ENCODE results near the gene ULBP1. TPM values are rescaled to one million over a fixed set of nuclear protein-coding genes. Genes with fewer than 3 reads are reported as not detected.
A peak's percentile ranks its signal among the peaks of the same experiment; 100 is the strongest.
"Not testable (repeated sequence)": the region's sequence is repeated elsewhere in the genome, so short reads cannot be mapped to it uniquely, and the experiment has no call there.

Gene ULBP1
- polyA plus RNA-seq, 10 donors = 0.19 to 0.65 (median 0.52) TPM

DNA sequence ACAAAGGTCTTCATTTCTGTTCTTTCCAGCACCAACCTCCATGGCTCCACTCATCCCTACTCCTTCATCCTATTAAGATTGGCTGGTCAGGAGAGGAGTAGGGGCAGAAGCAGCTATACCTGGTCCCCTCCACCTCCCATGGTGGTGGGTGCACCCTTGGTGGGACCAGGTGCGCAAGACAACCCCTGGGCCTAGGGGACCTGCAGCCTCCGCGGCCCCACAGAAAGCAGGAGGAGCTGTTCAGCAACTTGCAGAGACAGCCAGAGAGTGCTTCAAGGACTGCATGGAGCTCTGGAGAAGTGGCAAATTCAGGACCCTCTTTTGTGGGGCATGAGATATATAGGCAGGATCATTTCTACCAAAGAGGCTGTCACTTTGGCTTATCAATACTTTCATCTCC is 12.1 kb upstream of the ULBP1 start:
- no peak for DNase-seq

DNA sequence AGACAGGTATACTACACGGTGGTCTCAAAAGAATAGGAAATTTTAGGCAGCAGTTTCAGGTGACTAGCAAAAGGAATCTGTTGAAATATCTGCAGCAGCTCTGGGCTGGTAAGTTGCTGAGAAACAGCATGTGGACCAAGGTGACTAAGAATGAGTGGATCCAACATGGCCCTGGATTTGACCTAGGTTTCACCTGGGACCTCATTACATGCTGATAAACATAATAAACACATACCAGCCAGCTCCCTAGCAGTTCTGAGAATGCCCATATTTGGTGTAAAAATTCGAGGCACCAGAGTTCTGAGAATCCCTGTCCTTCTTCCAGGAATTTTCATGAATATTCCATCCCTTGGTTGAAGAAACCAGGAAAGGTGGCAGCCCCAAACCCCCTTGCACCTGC is 10.4 kb upstream of the ULBP1 start:
- DNase-seq = not testable (repeated sequence)

DNA sequence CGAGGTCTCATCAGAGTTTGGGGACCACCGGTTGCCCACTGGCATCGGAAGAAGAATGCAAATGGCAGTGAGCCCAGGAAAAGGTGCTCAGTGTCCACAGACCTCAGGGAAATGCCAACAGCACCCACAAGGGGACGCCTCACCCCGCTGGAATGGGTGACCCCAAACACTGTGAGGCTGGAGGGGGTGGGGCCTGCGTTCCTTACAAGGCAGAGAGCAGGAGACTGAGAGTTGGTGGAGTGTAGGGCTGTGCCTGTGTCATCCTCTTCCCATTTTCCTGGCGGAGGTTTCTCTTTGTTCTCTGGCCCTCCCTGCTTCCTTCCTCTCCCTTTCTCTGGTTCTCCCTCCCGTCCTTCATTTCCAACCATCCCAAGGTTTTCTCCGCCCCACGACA is 9.8 kb upstream of the ULBP1 start:
- not testable (repeated sequence) for DNase-seq

DNA sequence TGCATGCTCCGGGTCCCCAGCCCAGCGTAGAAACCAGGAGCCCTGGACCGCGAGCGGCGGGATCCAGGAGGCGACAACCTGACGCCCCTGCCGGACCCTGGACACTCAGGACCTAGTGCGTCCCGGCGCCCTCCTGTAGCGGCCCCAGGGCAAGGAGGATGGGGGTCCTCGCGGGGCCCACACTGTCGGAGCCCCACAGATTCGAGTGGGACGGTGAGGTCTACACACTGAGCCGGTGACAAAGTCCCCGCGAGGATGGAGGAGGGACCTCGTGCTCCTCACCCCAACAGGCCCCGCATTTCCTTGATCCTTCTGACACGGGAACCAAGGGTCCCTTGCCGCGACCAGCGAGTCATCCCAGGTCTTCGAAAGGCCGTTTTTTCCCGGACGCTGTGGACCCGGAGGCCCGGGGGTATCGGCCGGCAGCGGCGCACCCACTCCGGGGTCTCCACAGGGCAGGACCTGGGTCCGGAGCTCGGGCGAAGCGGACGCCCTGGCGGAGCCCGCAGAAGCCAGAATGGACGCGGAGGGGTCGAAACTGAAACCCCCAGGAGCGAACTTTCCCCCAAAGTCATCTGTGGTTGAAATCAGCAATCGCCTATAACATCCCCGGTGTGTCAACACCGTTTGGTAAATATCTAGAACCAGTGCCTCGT is 9.3 kb upstream of the ULBP1 start:
- DNase-seq = not testable (repeated sequence)

DNA sequence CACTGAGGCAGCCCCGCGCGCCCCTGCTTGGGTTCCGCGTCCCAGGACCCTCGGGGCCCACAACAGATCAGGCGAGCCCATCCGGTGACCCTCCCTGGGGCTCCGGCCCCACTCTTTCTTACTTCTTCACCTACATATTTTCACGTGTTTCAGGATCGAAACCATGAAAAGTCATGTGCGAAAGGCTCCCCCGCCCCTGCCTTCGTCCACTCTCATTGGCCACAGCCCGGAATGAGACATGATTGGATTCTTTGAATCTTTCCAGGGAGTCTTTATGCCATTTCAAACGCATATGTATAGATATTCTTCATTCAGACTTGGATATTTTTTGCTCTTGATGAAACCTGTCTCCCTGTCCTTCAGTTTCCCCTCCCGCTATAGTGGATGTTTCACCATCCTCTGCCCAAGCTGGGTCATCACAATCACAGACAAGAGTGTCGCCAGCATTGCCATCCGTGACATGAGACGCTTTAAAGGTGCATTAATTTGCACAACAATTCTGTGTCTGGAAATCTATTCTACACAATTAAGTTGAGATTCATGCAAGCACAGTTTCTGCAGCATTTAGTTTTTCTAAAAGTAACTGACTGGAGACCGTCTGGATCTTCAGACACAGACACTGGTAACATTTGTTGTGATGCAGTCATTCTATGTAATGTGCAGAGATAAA is 8.6 kb upstream of the ULBP1 start:
- peak in 1 of 3 donors; percentile 29 for DNase-seq

DNA sequence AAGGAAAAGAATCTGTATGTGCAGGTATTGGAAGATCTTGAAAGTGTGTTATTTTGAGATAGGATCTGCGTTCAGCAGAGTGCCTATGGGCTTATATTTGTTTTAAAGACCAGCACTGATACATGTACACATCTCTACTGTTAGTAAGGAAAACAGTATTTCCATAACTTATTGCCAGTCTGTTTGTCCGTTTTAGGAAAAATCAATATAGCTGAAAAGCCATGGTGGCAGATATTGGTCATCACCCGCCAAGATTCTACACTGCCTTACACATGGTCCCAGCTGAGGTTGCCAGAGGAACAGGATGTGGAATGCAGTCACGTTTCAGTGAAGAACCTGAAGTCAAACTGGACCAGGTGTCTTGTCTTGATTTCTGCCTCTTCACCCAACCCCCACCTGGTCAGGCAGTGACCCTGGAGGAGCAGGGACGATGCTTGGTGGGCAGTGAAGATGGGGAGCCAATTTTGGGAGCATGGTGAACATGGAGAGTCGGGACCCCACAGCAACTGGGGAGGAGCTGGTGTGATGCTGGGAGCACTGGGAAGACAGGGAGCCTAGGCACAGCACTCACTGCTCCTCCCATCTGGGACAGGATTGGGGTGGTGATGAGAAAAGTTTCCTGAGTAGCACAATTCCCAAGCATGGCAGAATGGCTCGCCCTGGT is 8.0 kb upstream of the ULBP1 start:
- DNase-seq = not testable (repeated sequence)

DNA sequence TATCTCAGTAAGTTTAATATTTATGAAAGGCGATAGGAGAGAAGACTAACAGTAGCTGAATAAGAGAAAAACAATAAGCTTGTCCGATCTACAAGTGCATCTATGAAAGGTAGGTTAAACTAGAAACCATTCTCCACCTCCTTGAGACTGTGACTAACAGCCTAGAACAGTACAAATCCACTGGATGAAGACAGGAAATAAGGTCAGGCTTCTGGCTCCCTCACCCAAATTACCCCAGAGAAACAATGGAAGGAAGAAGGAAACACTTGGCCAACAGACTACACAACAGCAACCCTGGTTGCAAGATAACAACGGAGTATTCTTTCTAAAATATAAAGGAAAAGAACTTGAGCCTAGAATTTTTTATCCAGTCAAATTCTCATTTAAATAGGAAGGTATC is 5.6 kb upstream of the ULBP1 start:
- not testable (repeated sequence) for DNase-seq

DNA sequence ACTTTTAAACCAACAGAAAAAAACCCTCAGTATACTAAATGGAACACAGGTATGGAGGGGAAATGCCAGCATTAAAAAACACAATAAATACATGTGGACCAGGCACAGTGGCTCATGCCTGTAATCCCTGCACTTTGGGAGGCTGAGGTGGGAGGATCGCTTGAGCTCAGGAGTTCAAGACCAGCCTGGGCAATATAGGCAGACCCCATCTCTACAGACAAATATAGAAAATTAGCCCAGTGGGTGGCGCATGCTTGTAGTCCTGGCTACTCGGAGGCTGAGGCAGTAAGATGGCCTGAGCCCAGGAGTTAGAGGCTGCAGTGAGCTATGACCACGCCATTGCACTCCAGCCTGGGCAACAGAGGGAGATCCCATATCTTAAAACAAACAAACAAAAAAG is 3.9 kb upstream of the ULBP1 start:
- DNase-seq = not testable (repeated sequence)

DNA sequence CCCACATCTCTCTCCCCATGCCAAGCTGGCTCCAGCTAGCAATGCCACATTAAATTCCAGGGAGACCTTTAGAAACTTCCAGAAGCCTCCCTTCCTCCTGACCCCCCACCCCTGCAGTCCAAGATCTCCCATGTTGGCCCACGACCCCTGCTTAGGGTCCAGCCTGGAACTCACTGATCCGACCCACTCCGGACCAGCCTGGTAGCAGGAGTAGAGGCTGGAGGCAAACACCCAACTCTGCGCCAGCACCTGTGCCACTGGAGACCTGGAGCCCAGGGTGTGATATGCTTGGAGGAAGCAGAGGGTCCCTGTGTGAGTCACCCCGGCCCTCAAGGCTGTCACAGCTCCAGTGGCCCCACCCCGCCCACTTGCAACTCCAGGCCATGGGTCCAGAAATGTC is 3.3 kb upstream of the ULBP1 start:
- DNase-seq = no peak

DNA sequence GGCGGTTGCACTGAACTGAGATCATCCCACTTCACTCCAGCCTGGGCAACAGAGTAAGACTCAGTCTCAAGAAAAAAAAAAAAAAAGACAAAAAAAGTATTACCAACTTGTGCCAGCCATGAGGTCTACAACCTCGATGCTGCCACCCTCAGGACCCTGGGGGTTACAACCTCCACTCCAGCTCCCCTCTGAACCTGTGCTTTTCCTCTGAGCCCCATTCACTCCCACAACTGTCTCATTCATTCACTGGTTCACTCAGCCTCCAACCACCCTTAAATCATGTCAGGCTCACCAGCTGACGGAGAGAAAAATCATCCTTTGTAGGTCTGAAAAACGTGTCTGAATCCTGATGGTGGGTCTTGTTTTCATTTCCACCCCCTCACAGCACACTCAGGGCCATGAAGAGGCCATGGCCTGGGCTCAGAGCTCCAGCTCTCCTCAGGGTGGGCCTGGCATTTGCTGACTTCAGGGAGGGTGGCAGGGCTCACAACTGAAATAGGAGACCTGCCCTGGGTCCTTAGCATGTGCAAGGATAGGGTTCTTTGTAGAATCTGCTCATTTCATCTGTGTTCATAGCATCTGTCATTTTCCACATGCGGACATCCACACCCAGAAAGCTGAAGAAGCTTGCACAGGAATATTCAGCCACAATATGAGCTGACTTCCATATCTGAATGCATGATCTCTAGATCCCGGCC is 1.9 kb upstream of the ULBP1 start:
- DNase-seq = no peak

DNA sequence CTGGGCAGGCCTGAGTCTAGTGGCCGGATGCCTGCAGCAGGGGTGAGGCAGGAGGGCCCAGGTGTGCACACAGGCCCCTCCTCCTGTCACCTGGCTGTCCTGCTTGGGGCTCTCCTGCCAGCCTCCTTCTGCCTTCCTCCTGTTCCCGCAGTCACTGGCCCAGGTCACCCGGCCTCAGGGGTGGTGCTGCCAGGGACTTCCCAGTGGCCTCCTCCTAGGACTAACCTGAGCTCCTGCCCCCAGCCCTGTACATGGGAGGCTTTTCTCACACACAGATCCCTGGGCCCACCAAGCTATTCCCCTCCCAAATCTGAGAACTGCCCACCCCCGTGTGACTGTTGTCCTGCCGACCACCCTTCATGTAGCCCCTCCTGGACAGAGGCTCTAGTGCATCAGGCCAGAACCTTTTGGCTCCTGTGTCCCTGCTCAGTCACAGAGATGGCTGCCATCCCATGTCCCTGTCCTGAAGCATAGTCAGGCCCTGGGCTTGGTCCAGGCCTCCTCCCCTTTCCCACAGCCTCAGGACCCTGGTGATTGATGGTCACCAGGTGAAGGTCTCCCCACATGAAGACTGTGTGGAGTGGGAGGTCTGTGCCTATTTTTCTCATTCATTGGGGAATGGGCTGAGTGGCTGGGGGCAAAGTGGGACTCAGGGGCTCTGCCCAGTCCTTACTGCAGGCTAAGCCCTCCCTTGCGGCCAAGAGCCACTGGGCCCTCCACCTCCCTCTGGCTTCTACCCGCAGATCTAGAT is 1.1 kb upstream of the ULBP1 start:
- DNase-seq = no peak

DNA sequence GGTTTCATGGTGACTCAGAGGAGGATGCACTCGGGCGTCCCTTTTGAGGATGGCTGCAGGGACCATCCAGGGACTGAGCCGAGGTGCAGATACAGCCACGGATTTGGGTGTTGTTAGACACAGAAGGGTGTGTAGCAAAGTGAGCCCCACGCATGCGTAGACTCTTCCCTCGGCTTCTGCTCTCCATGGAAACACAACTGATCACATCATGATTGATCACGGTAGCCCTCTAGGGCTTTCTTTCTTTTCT is 606 bp upstream of the ULBP1 start:
- peak in 1 of 3 donors; percentile 35 for DNase-seq

DNA sequence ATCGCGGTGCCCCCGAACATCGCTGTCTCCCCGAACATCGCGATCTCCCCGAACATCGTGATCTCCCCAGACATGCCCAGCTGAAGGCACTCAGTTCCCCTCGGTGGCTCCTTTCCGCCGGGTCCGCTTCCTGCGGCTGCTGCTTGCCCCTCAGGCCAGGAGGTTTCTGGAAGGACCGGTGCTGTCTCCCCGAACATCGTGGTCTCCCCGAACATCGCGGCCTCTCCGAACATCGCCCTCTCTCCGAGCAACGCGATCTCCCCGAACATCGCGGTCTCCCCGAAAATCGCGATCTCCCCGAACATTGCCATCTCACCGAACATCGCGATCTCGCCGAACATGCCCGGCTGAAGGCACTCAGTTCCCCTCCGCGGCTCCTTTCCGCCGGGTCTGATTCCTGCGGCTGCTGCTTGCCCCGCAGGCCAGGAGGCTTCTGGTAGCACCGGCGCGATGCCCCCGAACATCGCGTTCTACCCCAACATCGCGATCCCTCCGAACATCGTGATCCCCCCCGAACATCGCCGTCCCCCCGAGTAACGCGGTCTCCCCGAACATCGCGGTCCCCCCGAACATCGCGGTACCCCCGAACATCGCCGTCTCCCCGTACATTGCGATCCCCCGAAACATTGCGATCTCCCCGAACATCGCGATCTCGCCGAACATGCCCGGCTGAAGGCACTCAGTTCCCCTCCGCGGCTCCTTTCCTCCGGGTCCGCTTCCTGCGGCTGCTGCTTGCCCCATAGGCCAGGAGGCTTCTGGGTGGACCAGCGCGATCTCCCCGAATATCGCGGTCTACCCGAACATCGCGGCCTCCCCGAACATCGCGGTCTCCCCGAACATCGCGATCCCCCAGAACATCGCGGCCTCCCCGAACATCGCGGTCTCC is 808 bp downstream of the ULBP1 start:
- DNase-seq = peak in 2 of 3 donors; percentile 24 to 69

DNA sequence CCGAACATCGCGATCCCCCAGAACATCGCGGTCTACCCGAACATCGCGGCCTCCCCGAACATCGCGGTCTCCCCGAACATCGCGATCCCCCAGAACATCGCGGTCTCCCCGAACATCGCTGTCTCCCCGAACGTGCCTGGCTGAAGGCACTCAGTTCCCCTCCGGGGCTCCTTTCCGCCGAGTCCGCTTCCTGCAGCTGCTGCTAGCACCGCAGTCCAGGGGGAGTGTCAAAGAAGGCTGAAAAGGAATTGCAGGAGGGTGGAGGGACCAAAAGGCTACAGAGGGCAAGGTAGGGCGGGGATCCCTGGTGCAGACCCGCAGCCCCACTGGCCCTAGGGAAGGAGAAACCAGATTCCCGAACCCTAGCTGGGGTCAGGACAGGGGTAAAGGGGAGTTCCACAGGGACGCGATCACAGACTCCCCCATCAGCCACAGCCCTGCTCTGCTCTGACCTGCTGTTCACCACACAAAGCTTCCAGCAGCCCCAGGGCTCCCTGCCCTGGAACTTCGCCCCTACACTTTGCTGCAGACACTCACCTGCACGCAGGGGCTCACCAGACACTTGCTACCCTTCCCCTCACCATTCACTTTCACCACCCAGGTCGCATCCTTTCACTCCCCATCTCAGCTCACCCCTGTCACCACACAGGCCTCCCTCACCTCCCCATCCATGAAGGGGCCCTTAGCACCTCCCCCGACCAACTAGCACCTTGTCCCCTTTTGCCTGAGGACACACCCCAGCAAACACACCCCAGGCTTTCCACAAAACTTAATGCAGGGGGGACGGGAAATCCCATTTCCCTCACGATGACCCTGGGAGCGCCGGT is 1.7 kb downstream of the ULBP1 start:
- DNase-seq = peak in 2 of 3 donors; percentile 52 to 75

DNA sequence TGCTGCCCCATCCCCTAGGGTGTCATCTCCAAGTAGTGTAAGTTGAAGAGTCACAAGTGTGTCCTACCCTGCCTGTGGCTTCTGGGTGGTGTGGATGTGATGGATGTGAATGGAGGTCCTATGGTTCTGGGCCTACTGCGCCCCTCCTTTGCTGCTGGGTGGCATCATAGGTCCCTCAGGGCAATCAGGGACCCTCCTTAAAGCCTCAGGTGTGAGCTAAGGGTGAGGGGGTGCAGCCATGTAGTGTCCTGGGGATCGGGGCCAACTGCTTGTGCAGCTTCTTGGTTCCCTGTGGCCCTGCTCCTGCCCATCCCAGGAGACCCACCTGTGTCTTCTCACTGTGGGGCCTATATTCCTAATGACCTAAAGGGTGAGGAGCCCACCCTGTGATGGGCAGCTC is 2.6 kb downstream of the ULBP1 start:
- DNase-seq = not testable (repeated sequence)

DNA sequence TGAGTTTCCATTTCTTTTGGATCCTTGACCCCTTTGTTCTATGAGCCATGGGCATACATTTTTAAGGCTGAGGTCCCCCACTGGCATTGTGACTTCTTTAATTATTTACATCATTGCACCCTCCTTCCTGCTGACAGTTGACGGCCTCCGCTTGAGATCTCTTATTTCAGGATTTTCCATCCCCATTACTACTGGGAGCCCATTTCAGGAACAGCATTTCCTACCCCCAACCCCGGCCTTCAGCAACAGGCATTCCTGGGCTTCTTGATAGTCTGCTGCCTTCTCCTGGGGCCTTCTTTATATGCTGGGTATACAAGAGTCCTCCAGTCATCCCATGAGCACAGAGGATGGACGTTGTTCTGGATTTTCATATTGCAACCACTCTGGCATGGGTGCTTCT is 3.8 kb downstream of the ULBP1 start:
- DNase-seq = no peak

DNA sequence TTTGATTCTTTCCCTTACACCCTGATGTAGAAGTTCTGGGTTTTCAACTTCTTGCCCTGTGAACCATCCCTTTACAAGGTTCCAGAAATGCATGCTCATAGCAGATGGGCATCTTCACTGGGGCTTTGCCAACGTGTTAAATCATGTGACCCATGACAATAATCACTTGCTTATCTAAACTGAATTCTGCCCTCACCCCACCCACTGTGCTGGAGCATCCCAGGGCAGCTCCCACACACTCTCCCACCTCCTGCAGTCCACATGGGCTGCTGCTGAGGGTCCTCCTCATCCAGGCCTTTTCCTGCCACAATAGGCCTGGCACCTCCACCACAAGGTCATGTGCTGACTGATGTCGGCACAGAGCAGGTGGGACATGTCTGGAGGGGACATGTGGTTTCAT is 4.3 kb downstream of the ULBP1 start:
- not testable (repeated sequence) for DNase-seq

DNA sequence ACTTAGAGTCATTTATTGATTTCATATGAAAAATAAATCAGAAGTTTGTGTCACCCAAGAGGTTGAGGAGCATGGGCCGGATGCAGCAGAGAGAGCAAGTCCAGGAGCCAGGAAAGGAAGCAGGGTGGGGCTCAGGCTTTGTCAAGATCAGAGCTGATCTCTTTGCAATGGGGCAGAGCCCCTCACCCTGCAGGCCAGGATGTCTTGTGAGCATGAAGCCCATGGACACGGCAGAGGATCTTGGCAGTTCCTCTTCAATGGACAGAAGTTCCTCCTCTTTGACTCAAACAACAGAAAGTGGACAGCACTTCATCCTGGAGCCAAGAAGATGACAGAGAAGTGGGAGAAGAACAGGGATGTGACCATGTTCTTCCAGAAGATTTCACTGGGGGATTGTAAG is 5.2 kb downstream of the ULBP1 start:
- DNase-seq = not testable (repeated sequence)

DNA sequence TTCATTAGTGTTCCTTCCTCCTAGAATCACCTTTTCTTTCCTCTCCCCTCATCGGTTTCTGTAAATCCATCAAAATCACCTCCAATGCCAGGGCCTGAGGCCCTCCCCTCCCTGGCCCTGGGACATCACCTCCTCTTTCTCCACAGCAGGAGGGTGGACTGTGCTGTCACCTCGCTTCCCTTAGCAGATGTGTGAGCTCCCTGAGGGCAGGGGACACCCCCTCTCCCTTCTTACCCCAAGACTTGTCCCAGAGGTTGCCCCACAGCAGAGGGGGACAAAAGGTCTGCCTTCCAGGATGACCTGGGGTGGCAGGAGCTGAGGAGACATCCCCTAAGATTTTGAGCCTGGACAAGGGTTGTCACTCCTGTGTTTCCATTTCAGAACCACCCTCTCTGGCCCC is 5.9 kb downstream of the ULBP1 start:
- no peak for DNase-seq

DNA sequence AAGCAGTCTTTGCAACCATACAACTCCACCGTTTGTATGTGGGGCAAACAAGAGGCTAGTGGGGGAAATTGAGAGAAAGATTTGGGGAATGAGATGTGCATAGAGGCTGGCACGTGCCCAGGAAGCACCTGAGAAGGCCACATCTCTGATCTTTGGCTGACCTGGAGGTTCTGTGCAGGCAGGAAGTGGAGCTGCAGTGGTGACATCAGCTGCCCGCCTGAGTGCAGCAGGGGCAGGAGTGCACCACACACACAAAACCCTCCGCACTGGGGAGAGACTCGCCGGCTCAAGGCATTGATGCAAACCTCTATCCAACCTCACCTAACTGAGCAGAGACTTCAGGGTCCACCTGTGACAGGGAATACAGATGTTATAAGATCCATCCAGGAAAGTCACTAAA is 10.7 kb downstream of the ULBP1 start:
- not testable (repeated sequence) for DNase-seq
